ENCODE measurements around the gene AGTRAP. TPM values are rescaled to one million over a fixed set of nuclear protein-coding genes. Genes with fewer than 3 reads are reported as not detected.

The AGTRAP gene
- total RNA-seq, 1 donor from 2014 or later = 95.6 TPM

- intact Hi-C loops (cut with DNase I) = no loop called here
- DNase-seq (ENCODE audit: low spot score in 2 of 2) = no peak
- Histone ChIP-seq H3K36me3 (peaks cover 5 to 11% of the 10 kb centered on the region in 2 donors), H3K4me3 (no peak overlapping the region), H3K27me3 (no peaks in the 10 kb centered on the region), H3K27ac (no peak overlapping the region), H3K9me3 (no peaks in the 10 kb centered on the region), H3K4me1 (no peaks in the 10 kb centered on the region)
- no peak for TF ChIP-seq CTCF (IDR thresholded peaks at IDR 0.05)
These were observed 8.4 kb downstream of the AGTRAP start for GRCh38 chr1:11744287-11744686.

- no peak for DNase-seq (ENCODE audit: low spot score in 2 of 2)
- no peaks in the 10 kb centered on the region for H3K27me3 ChIP-seq
- H3K27ac ChIP-seq = no peak overlapping the region
- TF ChIP-seq CTCF (IDR thresholded peaks at IDR 0.05) = no peak
- H3K36me3 ChIP-seq = peaks cover 17 to 22% of the 10 kb centered on the region in 2 donors
- H3K4me1 ChIP-seq = no peaks in the 10 kb centered on the region
- no peaks in the 10 kb centered on the region for H3K9me3 ChIP-seq
- no peak overlapping the region for H3K4me3 ChIP-seq
- intact Hi-C loops (cut with DNase I) = no loop called here
These were observed 10.2 kb downstream of the AGTRAP start for GRCh38 chr1:11746092-11746491.

GRCh38 chr1:11746795-11747487 is 11.0 kb downstream of the AGTRAP start:
- no peak overlapping the region for H3K4me3 ChIP-seq
- peaks cover 17 to 22% of the 10 kb centered on the region in 2 donors for H3K36me3 ChIP-seq
- H3K27me3 ChIP-seq = no peaks in the 10 kb centered on the region
- no peaks in the 10 kb centered on the region for H3K9me3 ChIP-seq
- no peak for DNase-seq (ENCODE audit: low spot score in 2 of 2)
- TF ChIP-seq CTCF (IDR thresholded peaks at IDR 0.05) = no peak
- H3K4me1 ChIP-seq = no peaks in the 10 kb centered on the region
- intact Hi-C loops (cut with DNase I) = no loop called here
- H3K27ac ChIP-seq = no peak overlapping the region

GRCh38 chr1:11748294-11749202 is 12.6 kb downstream of the AGTRAP start:
- H3K27me3 ChIP-seq = no peaks in the 10 kb centered on the region
- H3K9me3 ChIP-seq = no peaks in the 10 kb centered on the region
- TF ChIP-seq CTCF (IDR thresholded peaks at IDR 0.05) = no peak
- H3K4me3 ChIP-seq = no peak overlapping the region
- H3K27ac ChIP-seq = no peak overlapping the region
- DNase-seq (ENCODE audit: low spot score in 2 of 2) = no peak
- H3K36me3 ChIP-seq = peaks cover 17 to 22% of the 10 kb centered on the region in 2 donors
- intact Hi-C loops (cut with DNase I) = no loop called here
- no peaks in the 10 kb centered on the region for H3K4me1 ChIP-seq

- Histone ChIP-seq H3K9me3 (no peaks in the 10 kb centered on the region), H3K4me3 (no peak overlapping the region), H3K36me3 (peaks cover 17 to 22% of the 10 kb centered on the region in 2 donors), H3K27ac (no peak overlapping the region), H3K27me3 (no peaks in the 10 kb centered on the region), H3K4me1 (no peaks in the 10 kb centered on the region)
- TF ChIP-seq CTCF (IDR thresholded peaks at IDR 0.05) = peak in 2 of 3 experiments; percentile 34 to 57
- no peak for DNase-seq (ENCODE audit: low spot score in 2 of 2)
- intact Hi-C loops (cut with DNase I) = no loop called here
These were observed 13.3 kb downstream of the AGTRAP start for GRCh38 chr1:11749203-11749689.
